ENCODE data around the gene RHBDF1. TPM values are rescaled to one million over a fixed set of nuclear protein-coding genes. Genes with fewer than 3 reads are reported as not detected.

The RHBDF1 gene
- polyA plus RNA-seq, 4 donors, result 21.4 to 28.8 (median 28.1) TPM

DNA sequence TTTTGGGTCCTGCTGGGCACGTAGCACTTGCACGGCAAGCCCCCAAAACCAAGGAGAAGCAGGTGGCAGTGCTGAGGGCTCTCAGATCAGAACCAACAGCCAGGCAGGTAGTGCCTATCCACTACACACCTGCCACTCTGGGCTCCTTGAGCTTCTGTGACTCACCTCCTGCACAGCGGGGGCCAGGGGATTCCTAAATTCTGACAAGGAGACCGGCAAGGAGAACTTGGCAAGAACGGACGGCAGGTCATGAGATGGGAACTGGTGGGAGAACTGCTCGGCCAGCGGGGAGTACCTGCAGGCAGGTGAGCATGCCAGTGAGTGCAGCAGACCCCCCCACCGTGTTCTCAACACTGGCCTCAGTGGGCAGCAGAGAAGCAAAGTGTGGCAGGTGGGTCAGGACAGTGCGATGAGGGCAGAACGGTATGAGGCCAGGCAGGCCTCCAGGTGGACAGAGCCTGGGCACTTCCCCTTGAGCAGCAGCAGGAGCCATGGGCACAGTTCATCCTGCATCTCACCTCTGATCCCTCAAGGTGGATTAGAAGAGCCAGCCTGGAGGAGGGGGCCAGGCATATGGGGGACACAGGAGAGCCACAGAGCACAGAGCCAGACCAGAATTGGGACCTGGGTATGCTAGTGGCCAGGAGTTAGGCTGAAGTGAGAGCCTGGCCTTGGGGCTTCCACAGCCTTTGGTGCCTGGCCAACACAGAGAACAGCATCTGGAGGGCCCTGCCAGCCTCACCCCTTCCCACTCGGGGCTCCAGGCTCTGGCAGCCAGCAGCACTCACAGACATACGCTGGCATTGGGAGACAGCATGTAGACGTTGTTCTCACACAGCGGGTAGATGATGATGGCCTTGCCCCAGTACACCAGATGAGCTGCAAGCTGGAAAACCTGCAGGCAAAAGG is 20.3 kb upstream of the RHBDF1 start:
- DNase-seq (ENCODE audit: low read depth in 4 of 4, low spot score in 3 of 4), result no peak

DNA sequence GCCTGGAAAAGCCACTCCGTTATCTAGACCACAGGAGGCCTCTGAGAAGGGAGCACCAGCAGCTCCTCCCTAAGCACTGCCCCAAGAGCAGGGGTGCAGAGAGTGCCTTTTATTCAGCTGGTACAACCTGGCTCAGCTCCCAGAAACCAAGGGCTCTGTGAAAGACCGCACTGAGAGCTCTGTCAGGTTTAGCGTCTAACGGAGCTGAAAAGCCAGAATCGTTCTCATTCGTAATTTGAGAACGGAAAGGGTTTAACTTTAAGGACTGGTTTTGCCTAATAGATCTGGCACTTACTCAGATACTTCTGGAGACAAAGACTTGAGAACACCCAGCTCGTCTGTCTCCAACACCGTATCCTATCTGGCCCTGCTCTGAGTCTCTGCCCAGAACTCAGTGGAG is 19.1 kb upstream of the RHBDF1 start:
- DNase-seq (ENCODE audit: low read depth in 4 of 4, low spot score in 3 of 4), result no peak

DNA sequence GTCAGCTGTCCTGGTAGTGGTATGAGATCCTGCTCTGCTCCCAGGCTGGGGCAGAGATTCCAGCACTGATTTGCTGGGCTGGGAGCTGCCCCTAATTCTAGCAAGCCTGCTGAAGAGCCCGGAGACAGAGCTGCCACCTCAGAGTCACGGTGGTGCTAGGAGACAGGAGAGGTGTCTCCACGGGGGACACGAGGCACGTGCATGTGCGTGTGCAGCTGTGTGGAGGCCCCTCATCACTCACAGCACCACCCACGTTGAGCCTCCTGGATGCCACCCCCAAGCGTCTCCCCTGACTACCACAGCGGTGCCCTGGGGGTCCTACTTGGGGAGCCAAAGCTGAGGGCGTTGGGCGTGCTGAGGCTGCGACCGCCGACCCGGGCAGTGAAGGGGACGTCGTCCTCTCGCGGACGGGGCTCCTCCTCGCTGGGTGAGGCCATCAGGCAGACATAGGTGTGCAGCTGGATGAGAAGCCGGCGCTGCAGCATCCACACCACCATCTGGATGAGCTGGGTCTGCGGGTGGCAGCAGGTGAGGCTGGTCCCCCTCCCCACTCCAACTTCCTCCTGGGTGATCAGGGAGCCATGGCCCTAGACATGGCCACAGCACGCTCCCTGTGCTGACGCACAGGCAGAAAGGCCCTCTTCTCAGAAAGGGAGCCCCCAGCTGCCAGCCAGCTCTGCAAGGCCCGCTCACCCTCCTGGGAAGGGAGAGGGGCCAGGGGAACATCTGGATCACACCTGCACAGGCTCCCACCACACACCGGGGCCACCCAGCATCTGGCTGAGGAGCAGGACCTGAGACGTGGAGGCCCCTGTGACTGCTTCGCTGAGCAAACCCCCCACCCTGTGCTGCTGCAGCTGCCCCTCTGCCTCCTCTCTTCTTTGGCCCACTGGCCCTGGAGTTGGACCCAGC is 17.2 kb upstream of the RHBDF1 start:
- no peak for DNase-seq (ENCODE audit: low read depth in 4 of 4, low spot score in 3 of 4)

DNA sequence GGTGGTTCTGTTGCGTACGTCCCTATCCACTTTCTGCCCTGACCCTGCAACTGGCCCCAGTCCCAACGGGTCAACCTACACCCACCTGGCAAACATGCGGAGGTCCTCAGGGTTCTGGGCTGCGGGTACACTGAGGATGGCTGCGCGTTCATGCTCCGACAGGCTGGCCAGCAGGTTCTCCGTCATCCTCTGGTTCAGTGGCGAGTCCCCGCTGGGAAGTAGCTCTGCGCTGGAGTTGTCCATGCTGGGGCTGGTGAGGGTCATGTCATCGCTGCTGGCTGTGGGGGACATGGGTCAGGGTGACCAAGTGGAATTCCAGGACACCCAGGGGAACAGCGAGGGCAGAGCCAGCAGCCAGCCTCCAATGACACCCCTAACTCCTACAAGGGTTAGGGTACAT is 16.2 kb upstream of the RHBDF1 start:
- DNase-seq (ENCODE audit: low read depth in 4 of 4, low spot score in 3 of 4), result no peak

DNA sequence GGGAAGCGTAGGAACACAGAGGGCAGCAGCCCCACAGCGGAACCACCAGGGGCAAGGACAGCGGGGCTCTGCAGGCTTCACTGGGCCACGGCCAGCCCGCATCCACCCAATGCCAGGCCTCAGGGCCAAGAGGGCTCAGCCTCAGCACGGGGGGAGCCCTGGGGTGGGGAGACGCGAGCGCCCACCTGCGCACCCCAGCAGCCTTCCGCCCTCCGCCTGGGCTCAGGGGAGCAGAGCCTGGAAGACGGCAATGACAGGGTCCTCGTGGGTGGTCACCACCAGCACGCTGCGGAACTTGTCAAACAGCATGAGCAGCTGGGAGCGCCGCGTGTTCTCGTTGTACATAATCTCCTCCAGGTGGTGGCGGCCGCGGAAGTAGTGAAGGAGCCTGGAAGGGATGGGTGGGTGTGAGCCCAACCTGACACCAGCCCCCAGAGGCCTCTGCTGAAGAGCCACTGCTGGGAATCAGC is 14.1 kb upstream of the RHBDF1 start:
- DNase-seq (ENCODE audit: low read depth in 4 of 4, low spot score in 3 of 4), result no peak

DNA sequence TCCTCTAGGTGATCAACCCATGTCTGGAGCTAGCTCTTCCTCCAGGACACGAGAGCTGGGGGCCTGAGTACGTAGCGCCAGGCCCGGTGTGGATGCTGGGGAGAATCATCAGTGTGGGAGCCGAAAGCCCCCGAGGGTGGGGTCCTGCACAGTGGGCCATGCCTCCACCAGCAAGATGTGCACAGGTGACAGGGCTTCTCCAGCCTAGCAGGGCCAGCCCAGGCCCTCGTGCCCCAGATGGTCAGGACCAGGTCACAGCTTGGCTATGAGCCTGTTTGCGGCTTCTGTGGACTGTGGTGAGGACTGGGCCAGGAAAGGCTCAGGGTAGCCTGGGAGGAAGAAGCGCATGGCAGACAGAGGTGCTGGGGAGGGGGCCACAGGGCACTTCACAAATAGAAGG is 13.4 kb upstream of the RHBDF1 start:
- no peak for DNase-seq (ENCODE audit: low read depth in 4 of 4, low spot score in 3 of 4)

DNA sequence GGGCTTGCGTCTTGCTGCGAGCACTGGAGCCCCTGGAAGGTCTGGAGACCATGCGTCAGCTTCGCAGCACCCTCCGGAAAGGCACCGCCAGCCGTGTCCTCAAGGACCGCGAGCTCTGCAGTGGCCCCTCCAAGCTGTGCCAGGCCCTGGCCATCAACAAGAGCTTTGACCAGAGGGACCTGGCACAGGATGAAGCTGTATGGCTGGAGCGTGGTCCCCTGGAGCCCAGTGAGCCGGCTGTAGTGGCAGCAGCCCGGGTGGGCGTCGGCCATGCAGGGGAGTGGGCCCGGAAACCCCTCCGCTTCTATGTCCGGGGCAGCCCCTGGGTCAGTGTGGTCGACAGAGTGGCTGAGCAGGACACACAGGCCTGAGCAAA is 13.0 kb upstream of the RHBDF1 start:
- no peak for DNase-seq (ENCODE audit: low read depth in 4 of 4, low spot score in 3 of 4)

DNA sequence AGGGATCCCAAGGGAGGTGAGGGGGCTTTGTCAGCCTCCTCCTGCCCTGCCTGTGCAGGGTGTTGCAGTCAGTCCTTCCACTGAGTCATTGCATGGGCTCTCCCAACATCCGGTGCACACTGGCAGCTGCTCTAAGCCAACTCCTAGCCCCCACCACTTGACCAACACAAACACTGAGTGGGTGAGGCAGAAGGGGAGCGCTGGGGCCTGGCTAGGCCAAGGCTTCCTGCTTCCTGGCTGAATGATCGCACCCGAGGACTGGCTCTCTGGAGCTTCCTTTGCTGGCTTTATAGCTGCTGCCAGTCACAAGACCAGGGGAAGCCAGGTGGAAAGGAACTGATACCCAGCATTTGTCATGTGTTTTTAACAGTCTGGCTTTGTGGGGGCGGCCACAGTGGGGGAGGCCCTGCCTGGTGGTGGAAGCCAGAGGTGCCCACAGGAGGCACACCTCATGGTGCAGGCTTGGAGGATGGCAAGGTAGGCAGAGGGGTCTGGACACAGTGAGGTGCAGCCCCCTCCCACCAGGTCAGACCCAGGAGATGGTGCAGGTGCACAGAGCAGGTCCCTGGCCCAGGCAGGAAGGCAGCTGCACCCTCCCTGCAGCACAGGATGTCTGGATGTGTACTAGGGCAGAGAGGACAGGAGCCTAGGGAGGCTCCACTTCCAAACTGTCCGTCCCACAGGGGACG is 12.4 kb upstream of the RHBDF1 start:
- DNase-seq (ENCODE audit: low read depth in 4 of 4, low spot score in 3 of 4), result no peak

DNA sequence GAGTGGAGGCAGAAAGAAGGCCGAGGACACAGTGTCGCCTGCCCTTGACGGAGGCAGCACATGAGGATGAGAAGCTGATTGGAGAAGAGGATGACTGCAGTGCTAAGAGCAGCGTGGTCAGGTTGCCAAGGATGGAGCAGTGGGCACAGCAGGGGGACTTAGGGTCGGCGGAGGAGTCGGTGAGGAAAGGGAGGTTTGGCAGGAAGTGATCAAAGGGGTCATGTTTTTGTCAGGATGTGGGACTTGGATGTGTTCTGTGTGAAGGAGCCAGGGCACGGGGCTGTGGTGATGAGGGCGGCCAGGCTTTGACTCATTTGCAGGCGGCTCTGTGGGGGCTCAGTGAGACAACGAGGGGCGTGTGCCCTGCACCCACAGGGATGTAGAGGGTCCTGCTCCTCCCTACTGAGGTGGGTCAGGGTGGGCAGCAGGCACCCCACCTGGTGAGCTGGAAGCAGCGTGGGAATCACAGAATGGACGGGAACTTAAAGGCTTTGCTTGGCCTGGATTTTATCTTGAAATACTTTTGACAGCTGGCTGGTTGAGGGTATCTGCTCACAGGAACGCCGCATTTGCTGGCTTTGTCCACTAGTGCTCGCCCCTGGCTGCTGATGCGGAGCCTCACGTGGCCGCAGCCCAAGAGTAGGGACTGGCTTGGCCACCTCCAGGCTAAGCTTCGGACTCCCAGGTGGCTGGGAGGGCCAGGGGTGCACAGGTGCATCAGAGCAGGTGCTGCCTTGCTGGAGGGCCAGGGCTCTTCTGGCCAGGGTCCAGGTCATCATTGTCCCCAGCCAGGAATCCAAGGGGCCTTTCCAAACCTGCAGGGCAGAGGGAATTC is 11.6 kb upstream of the RHBDF1 start:
- no peak for DNase-seq (ENCODE audit: low read depth in 4 of 4, low spot score in 3 of 4)

DNA sequence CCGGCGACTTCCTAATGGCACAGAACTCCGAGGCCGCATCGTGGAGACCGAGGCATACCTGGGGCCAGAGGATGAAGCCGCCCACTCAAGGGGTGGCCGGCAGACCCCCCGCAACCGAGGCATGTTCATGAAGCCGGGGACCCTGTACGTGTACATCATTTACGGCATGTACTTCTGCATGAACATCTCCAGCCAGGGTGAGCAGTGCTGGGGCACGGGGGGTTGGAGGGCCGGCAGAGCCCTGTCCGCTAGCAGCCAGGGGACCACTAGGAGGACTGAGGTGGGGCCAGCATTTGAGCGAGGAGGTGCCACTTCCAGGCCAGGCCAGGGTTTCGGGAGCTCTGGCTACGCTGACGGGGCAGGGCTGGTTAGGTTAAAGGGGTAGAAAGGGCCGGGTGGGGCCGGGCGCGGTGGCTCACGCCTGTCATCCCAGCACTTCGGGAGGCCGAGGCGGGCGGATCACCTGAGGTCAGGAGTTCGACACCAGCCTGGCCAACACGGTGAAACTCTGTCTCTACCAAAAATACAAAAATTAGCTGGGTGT is 10.7 kb upstream of the RHBDF1 start:
- no peak for DNase-seq (ENCODE audit: low read depth in 4 of 4, low spot score in 3 of 4)

DNA sequence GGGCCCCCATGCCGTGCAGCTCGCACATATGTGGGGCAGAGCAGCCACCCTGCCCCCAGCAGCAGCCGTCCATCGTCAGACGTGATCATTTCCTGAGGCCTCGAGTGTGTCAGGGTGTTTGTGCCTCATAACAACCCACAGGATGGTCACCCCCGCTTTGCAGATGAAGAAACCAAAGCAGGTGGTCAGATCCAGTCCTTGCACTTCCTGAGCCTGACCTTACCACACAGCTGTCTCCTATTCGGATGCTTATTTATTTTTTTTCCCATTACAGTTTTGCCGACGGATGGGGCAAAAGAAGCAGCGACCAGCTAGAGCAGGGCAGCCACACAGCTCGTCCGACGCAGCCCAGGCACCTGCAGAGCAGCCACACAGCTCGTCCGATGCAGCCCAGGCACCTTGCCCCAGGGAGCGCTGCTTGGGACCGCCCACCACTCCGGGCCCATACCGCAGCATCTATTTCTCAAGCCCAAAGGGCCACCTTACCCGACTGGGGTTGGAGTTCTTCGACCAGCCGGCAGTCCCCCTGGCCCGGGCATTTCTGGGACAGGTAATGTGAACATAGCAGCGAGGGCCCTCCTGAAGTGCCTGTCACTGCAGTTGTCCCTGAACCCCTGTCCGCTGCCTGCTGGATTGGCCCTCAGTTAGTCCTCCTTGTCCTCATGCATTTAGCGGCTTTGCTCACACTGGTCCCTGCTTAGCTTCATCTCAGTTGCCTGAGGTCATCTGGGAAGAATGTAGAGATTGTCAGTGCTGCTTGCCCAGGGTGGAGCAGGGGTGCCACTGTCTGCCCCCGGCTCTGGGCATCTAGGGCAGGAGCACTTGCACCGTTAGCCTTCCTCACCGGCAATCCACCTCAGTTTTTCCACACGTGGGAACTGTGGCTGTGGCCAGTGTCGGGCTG is 7.0 kb upstream of the RHBDF1 start:
- no peak for DNase-seq (ENCODE audit: low read depth in 4 of 4, low spot score in 3 of 4)

DNA sequence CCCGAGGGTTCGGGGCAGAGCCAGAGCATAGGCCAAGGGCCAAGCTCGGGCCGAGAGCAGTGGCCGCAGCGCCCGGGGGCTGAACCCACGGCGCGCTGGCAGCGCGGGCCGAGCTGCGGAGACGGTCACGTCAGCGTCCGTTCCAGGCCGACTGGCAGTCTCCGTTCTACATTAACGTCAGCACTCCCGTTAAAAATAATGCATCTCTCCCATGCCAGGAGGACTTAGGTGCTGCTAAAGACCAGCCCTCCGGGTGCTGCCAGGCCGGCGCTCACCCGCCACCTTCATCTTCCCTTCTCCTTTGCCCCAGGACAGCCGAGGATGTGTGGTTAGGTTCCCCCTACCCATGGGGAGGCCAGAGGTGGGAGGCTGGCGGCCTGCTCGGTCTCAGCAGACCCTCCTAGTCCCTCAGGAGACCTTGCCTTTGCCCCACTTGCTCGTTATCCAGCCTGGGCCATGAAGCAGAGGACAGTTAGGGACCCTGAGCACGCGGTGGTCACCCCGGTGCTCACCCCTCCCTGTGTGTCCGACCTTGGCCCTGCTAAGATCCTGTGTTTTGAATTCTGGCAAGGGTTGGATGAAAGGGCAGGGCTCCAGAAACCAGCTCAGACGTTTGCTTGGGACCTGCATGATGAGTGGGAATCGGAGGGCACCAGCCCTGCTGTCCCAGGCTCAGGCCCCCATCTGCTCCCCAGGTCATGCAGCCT is 6.2 kb upstream of the RHBDF1 start:
- DNase-seq (ENCODE audit: low read depth in 4 of 4, low spot score in 3 of 4), result no peak

DNA sequence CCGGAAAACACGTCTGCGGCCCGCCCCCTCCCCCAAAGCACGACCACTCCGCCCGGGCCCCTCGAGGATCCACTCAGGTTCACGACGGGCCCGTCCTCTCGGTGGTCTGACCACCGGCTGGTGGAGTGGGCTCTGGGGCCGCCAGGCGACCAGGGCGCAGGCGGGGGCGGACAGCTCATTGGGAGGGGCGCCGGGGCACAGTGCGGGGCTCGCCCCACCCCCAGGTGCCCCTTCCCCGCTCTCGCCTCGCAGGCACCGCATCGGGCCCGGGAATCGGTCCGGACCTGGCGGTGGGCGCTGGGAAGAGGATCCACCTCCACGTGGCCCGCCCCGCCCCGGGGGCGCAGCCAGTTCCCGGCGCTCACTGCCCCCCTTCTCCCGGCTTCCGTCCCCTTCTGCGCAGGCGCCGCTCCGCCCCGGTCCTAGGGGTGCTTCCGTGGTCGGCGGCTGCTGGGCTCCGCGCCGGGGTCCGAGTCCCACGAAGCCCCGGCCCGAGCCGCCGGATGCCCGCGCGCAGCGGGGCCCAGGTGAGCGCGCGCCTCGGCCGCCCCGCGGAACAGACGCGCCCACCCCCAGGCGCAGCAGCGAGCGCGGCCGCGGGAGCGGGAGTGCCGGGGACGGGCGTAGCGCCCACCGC is 5.5 kb upstream of the RHBDF1 start, which contains the start of gene MPG:
Gene MPG, plus strand, starts transcription at position 419 of the 637 bp plus-strand sequence. Its CDS starts 85 bp downstream, at position 504.
- peak in 2 of 4 donors; percentile 70 to 77 for DNase-seq (ENCODE audit: low read depth in 4 of 4, low spot score in 3 of 4)

DNA sequence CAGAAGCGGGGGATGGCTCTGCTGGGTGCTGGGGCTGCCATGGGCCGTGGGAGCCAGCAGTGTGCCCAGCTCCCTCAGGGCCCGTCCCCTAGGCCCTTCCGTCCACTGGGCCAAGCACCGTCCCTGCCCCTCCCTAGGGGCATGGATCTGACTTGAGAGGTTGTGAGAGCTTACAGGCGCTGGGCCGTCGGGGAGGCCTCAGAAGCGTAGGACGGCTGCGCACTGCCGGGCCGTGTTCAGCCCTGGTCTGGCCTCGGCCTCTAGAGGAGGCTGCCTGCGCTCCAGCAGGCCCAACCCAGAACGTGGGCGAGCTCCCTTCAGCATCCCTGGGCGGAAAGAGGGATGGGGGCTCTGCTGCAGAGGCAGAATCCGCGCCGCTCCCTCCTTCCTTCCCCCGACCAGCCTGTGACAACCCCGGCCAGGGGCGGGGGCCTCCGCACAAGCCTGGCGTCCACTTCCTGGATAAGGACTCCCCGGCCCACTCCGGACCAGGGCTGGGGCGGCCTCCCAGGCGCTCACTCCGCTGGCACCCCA is 4.9 kb upstream of the RHBDF1 start:
- DNase-seq (ENCODE audit: low read depth in 4 of 4, low spot score in 3 of 4), result no peak

DNA sequence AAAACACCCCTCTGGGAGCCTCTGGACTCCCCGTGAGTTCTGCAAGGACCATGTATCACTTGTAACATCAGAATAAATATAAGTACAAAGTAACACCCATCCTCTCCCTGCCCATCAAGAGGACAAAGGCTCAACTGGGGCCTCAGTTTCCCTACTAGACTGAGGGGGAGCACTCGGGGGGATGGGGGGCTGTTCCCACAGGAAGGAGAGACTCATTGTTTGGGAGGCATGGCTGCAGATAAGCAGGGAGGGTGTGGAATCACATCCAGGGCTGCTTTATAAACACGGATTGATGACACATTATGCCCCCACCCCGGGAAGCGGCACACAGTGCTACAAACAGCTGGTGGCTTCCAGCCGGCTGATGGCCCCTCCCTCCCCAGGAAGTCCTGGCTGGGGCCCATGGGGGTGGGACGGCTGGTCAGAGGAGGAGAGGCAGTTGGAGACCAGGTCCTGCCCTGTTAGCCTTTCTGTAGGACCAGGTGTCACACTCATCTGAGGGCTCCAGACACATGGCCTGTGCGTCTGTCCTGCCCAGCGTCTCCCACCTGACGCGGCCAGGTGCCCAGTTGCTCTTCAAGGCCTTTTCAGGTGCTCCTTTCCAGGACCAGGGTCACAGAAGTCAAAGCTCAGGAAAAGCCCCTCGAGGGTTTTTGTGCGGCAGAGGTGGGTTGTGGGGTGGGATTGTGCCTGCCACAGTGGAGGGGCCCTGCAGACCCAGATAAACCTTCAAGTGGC is 4.3 kb upstream of the RHBDF1 start:
- no peak for DNase-seq (ENCODE audit: low read depth in 4 of 4, low spot score in 3 of 4)

Data from right renal pelvis (tissue), 4 donors.